Activated CD4-positive, alpha-beta memory T cell treated with anti-CD3 and anti-CD28 coated beads, Interleukin-2, amount 10 ng/mL, durations not matched to agents 7 days and 5 days (primary cell): ENCODE data around the gene CFAP221. TPM values are rescaled to one million over a fixed set of nuclear protein-coding genes. Genes with fewer than 3 reads are reported as not detected.

Source experiments
- CTCF ChIA-PET: fragments of 350-600 bp; sonication (Branson Sonifier 250); formaldehyde crosslinking; loops from one replicate; lab custom pipeline; 2021; ENCODE audit warnings: antibody characterized with exemption, inconsistent platforms; lab: Charles Lee
- POLR2A ChIA-PET: fragments of 350-600 bp; sonication (Branson Sonifier 250); formaldehyde crosslinking; loops from one replicate; lab custom pipeline; 2021; ENCODE audit warnings: antibody characterized with exemption; lab: Charles Lee
- DNase-seq: peaks from one replicate; pipeline ENCODE4 v3.0.0-alpha.2; 2020
- H3K27ac Mint-ChIP-seq: one replicate; pipeline ENCODE4 v1.8.0; 2021; ENCODE audit warnings: mild to moderate bottlenecking, mixed read lengths
- H3K27me3 Mint-ChIP-seq: one replicate; pipeline ENCODE4 v1.8.0; 2021; ENCODE audit warnings: mixed read lengths
- H3K36me3 Mint-ChIP-seq: one replicate; pipeline ENCODE4 v1.8.0; 2021; ENCODE audit warnings: low read depth, mixed read lengths
- H3K4me1 Mint-ChIP-seq: one replicate; pipeline ENCODE4 v1.8.0; 2021; ENCODE audit warnings: mixed read lengths
- H3K4me3 Mint-ChIP-seq: one replicate; pipeline ENCODE4 v1.8.0; 2021; ENCODE audit warnings: mild to moderate bottlenecking, mixed read lengths
- H3K9me3 Mint-ChIP-seq: one replicate; pipeline ENCODE4 v1.8.0; 2021; ENCODE audit warnings: mixed read lengths
- total RNA-seq, 2 experiments: library from RNA; stranded (reverse); gene quantifications; one replicate each; pipeline ENCODE4 v1.2.3, GENCODE V29; 2021

The CFAP221 gene
- total RNA-seq, 2 experiments from 2014 or later = not detected

GRCh38 chr2:119579424-119580295, 35.4 kb downstream of the CFAP221 start:
- Mint-ChIP-seq H3K4me3 (no peak overlapping the region), H3K4me1 (peaks cover 2% of the 10 kb centered on the region), H3K9me3 (peaks cover 2% of the 10 kb centered on the region), H3K27ac (no peak overlapping the region), H3K27me3 (peaks cover 14% of the 10 kb centered on the region), H3K36me3 (no peaks in the 10 kb centered on the region)
- no peak for DNase-seq
- ChIA-PET POLR2A (no interaction called here), CTCF (no interaction called here)

GRCh38 chr2:119580550-119581072, 36.4 kb downstream of the CFAP221 start:
- CTCF ChIA-PET = no interaction called here
- POLR2A ChIA-PET = no interaction called here
- no peaks in the 10 kb centered on the region for H3K36me3 Mint-ChIP-seq
- H3K4me3 Mint-ChIP-seq = no peak overlapping the region
- DNase-seq = no peak
- peaks cover 2% of the 10 kb centered on the region for H3K9me3 Mint-ChIP-seq
- H3K27ac Mint-ChIP-seq = no peak overlapping the region
- no peaks in the 10 kb centered on the region for H3K4me1 Mint-ChIP-seq
- peaks cover 12% of the 10 kb centered on the region for H3K27me3 Mint-ChIP-seq

GRCh38 chr2:119583291-119583690, 39.0 kb downstream of the CFAP221 start:
- H3K27me3 Mint-ChIP-seq = peaks cover 4% of the 10 kb centered on the region
- no peaks in the 10 kb centered on the region for H3K4me1 Mint-ChIP-seq
- ChIA-PET CTCF (interaction anchor here (1.3 kb wide), 1 partner anchor 58 kb away, joined by 3 read pairs; no protein-coding TSS in a partner anchor), POLR2A (no interaction called here)
- H3K9me3 Mint-ChIP-seq = no peaks in the 10 kb centered on the region
- H3K36me3 Mint-ChIP-seq = no peaks in the 10 kb centered on the region
- no peak overlapping the region for H3K27ac Mint-ChIP-seq
- H3K4me3 Mint-ChIP-seq = no peak overlapping the region
- no peak for DNase-seq

GRCh38 chr2:119584469-119584868, 40.2 kb downstream of the CFAP221 start:
- Mint-ChIP-seq H3K27ac (no peak overlapping the region), H3K4me3 (no peak overlapping the region), H3K36me3 (no peaks in the 10 kb centered on the region), H3K4me1 (no peaks in the 10 kb centered on the region), H3K9me3 (no peaks in the 10 kb centered on the region), H3K27me3 (peaks cover 8% of the 10 kb centered on the region)
- no peak for DNase-seq
- POLR2A ChIA-PET = no interaction called here
- CTCF ChIA-PET = no interaction called here

GRCh38 chr2:119586085-119586484, 41.8 kb downstream of the CFAP221 start:
- no peaks in the 10 kb centered on the region for H3K36me3 Mint-ChIP-seq
- DNase-seq = no peak
- CTCF ChIA-PET = no interaction called here
- POLR2A ChIA-PET = no interaction called here
- H3K9me3 Mint-ChIP-seq = no peaks in the 10 kb centered on the region
- no peak overlapping the region for H3K27ac Mint-ChIP-seq
- H3K27me3 Mint-ChIP-seq = peaks cover 8% of the 10 kb centered on the region
- no peak overlapping the region for H3K4me3 Mint-ChIP-seq
- no peaks in the 10 kb centered on the region for H3K4me1 Mint-ChIP-seq

GRCh38 chr2:119590873-119591272, 46.6 kb downstream of the CFAP221 start:
- POLR2A ChIA-PET = no interaction called here
- H3K36me3 Mint-ChIP-seq = no peaks in the 10 kb centered on the region

GRCh38 chr2:119591523-119591922, 47.3 kb downstream of the CFAP221 start:
- CTCF ChIA-PET = no interaction called here
- H3K36me3 Mint-ChIP-seq = no peaks in the 10 kb centered on the region

More at GRCh38 chr2:119590873-119591272, 46.6 kb downstream of the CFAP221 start:
- Mint-ChIP-seq H3K9me3 (no peaks in the 10 kb centered on the region), H3K27me3 (peaks cover 13% of the 10 kb centered on the region), H3K27ac (no peak overlapping the region), H3K4me3 (no peak overlapping the region), H3K4me1 (no peaks in the 10 kb centered on the region)
- DNase-seq = no peak
- CTCF ChIA-PET = no interaction called here

GRCh38 chr2:119592436-119592835, 48.2 kb downstream of the CFAP221 start:
- no peaks in the 10 kb centered on the region for H3K36me3 Mint-ChIP-seq
- no peaks in the 10 kb centered on the region for H3K9me3 Mint-ChIP-seq
- no peak for DNase-seq
- no peak overlapping the region for H3K27ac Mint-ChIP-seq
- POLR2A ChIA-PET = no interaction called here
- no peak overlapping the region for H3K4me3 Mint-ChIP-seq
- peaks cover 13% of the 10 kb centered on the region for H3K27me3 Mint-ChIP-seq
- H3K4me1 Mint-ChIP-seq = no peaks in the 10 kb centered on the region
- CTCF ChIA-PET = no interaction called here

More at GRCh38 chr2:119591523-119591922, 47.3 kb downstream of the CFAP221 start:
- H3K27me3 Mint-ChIP-seq = peaks cover 13% of the 10 kb centered on the region
- no peaks in the 10 kb centered on the region for H3K4me1 Mint-ChIP-seq
- H3K27ac Mint-ChIP-seq = no peak overlapping the region
- POLR2A ChIA-PET = no interaction called here
- H3K4me3 Mint-ChIP-seq = no peak overlapping the region
- no peak for DNase-seq
- H3K9me3 Mint-ChIP-seq = no peaks in the 10 kb centered on the region

- H3K4me1 Mint-ChIP-seq = no peaks in the 10 kb centered on the region
- no peaks in the 10 kb centered on the region for H3K9me3 Mint-ChIP-seq
- DNase-seq = no peak
These were observed 52.4 kb downstream of the CFAP221 start for GRCh38 chr2:119596638-119597037.

GRCh38 chr2:119598596-119599263, 54.5 kb downstream of the CFAP221 start:
- ChIA-PET POLR2A (no interaction called here), CTCF (no interaction called here)
- Mint-ChIP-seq H3K27me3 (peaks cover 18% of the 10 kb centered on the region), H3K27ac (no peak overlapping the region), H3K9me3 (no peaks in the 10 kb centered on the region), H3K36me3 (no peaks in the 10 kb centered on the region), H3K4me1 (no peaks in the 10 kb centered on the region), H3K4me3 (no peak overlapping the region)
- no peak for DNase-seq

More at GRCh38 chr2:119596638-119597037, 52.4 kb downstream of the CFAP221 start:
- Mint-ChIP-seq H3K27me3 (peaks cover 15% of the 10 kb centered on the region), H3K27ac (no peak overlapping the region), H3K36me3 (no peaks in the 10 kb centered on the region), H3K4me3 (no peak overlapping the region)
- CTCF ChIA-PET = no interaction called here
- POLR2A ChIA-PET = no interaction called here

- no peaks in the 10 kb centered on the region for H3K9me3 Mint-ChIP-seq
- no peaks in the 10 kb centered on the region for H3K4me1 Mint-ChIP-seq
- H3K27me3 Mint-ChIP-seq = peaks cover 18% of the 10 kb centered on the region
- no peaks in the 10 kb centered on the region for H3K36me3 Mint-ChIP-seq
- CTCF ChIA-PET = no interaction called here
- no peak overlapping the region for H3K27ac Mint-ChIP-seq
- POLR2A ChIA-PET = no interaction called here
- DNase-seq = no peak
- no peak overlapping the region for H3K4me3 Mint-ChIP-seq
These were observed 55.1 kb downstream of the CFAP221 start for GRCh38 chr2:119599384-119599783.

GRCh38 chr2:119605096-119605495, 60.8 kb downstream of the CFAP221 start:
- Mint-ChIP-seq H3K36me3 (no peaks in the 10 kb centered on the region), H3K27me3 (peaks cover 26% of the 10 kb centered on the region), H3K9me3 (no peaks in the 10 kb centered on the region), H3K4me3 (no peak overlapping the region), H3K4me1 (no peaks in the 10 kb centered on the region), H3K27ac (no peak overlapping the region)
- ChIA-PET POLR2A (no interaction called here), CTCF (no interaction called here)
- no peak for DNase-seq

GRCh38 chr2:119606674-119607073, 62.4 kb downstream of the CFAP221 start:
- ChIA-PET CTCF (no interaction called here), POLR2A (no interaction called here)
- DNase-seq = no peak
- Mint-ChIP-seq H3K27me3 (peaks cover 24% of the 10 kb centered on the region), H3K36me3 (no peaks in the 10 kb centered on the region), H3K9me3 (no peaks in the 10 kb centered on the region), H3K4me3 (no peak overlapping the region), H3K27ac (no peak overlapping the region), H3K4me1 (no peaks in the 10 kb centered on the region)
